ENCODE results near the gene OR2D2.

GRCh38 chr11:6927030-6927617 is 34.8 kb upstream of the OR2D2 start:
- TF ChIP-seq, protein P1, sequence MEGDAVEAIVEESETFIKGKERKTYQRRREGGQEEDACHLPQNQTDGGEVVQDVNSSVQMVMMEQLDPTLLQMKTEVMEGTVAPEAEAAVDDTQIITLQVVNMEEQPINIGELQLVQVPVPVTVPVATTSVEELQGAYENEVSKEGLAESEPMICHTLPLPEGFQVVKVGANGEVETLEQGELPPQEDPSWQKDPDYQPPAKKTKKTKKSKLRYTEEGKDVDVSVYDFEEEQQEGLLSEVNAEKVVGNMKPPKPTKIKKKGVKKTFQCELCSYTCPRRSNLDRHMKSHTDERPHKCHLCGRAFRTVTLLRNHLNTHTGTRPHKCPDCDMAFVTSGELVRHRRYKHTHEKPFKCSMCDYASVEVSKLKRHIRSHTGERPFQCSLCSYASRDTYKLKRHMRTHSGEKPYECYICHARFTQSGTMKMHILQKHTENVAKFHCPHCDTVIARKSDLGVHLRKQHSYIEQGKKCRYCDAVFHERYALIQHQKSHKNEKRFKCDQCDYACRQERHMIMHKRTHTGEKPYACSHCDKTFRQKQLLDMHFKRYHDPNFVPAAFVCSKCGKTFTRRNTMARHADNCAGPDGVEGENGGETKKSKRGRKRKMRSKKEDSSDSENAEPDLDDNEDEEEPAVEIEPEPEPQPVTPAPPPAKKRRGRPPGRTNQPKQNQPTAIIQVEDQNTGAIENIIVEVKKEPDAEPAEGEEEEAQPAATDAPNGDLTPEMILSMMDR (IDR thresholded peaks at IDR 0.05; ENCODE audit: low read depth, low read length, poor library complexity, severe bottlenecking) = no peak
- TF ChIP-seq EZH2phosphoT487 (IDR thresholded peaks at IDR 0.05; ENCODE audit: borderline replicate concordance, low read length) = no peak
